Erythroblast (primary cell): ENCODE measurements around the gene SMIM32.

Source experiments
- DNase-seq, 2 experiments: peaks; one replicate each; lab custom pipeline; 2025; lab: John Stamatoyannopoulos, UW
- GATA1 ChIP-seq: IDR thresholded peaks from 2 replicates; pipeline ENCODE4 v1.6.1; 2011; ENCODE audit warnings: low read depth, mild to moderate bottlenecking, control low read depth, low read length, moderate library complexity
- POLR2A ChIP-seq: IDR thresholded peaks from 2 replicates; pipeline ENCODE4 v1.6.1; 2011; ENCODE audit warnings: mild to moderate bottlenecking, low read length

The SMIM32 gene

DNA sequence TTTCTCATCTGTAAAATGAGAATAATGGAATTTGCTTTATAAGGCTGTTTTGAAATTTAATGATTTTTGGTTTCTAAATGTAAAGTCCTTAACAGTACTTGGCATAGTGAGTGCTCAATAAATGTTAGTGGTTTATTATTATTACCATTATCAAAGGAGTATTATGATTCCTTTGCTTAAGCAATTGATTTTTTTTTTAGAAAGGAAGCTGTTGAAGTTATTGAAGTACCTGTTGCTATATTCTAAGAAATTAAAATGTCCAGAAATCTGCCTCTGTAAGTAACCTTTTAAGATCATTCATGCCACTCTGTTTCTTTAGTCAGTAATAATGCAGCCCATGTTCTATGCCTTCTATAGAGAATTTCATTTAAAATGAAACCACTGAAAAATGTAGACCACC lies 45.3 kb downstream of the SMIM32 start:
- DNase-seq, result no peak

DNA sequence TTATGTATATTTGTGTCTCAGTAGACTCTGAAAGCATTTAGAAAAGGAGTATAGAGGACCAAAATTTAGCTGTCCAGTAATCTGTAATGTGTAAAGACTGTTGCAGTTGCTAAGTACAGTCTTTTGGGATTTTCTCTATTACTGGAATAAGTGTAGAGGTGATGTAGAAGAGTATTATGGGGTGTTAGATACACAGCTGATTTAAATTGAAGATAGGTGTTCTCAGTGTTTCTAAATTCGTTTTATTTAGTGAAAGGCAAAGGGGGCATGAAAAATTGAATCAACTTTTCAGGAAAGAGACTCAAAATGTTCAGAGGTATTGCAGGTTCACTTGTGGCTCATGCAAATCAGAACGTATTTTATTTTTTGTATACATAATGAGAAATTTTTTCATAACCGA lies 46.8 kb downstream of the SMIM32 start:
- DNase-seq, result no peak
- TF ChIP-seq POLR2A (no peak), GATA1 (no peak)

More for the DNA sequence above, 45.3 kb downstream of the SMIM32 start:
- TF ChIP-seq GATA1 (no peak), POLR2A (no peak)

DNA sequence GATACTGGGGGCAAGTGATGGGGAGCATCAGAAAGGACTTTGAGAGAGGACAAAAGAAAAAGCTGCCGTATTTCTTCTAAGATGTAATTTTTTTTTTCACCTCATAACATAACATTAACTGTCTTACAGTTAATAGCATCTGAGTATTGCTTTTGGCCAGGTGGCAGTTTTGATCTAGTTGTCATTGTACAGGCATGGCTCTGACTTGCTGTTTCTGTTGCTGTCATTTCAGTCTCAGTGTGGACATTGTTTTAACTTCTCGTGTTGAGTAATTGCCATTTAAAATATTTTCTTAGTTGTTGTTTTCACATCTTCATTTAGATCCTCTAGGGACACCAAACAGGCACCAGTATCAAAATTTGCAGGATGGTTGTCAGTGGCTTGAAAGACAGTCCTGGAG lies 47.9 kb downstream of the SMIM32 start:
- TF ChIP-seq GATA1 (no peak), POLR2A (no peak)
- DNase-seq, result no peak

DNA sequence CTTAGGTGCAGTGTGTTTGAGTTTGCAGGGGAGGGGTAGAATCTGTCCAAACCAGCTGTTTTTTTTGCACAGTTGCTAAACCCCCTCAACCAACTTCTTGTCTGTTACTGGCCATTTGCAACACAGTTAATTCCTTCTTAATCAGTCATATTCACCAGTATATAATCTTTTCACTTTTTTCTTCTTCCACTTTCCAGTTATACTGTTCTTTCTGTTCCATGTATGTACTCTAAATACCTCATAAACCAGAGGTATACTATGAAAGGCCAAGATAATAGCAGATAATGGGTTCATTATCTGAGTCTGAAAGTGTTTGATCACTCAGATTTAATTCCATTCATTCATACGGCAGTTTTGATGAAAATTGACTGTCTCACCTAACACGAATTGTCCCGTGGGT lies 49.2 kb downstream of the SMIM32 start:
- no peak for TF ChIP-seq POLR2A
- no peak for TF ChIP-seq GATA1

DNA sequence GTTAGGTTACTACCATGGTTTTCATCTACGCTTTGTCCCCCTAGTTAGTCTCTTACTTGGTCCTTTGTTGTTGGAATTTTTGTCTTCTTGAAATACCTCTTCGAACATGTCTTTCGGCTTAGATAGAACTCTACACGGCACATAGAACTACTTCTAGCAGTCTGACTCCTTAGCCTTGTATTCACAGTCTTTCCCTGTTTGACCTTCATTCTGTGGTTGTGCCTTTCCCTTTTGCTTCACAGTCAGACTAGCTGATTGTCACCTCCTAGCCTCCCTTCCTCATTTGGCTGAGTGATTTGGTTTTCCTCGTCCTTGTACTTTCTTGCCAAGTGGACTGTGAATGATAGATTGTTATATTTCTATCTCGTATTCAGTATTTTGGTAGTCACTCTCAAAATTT lies 49.6 kb downstream of the SMIM32 start:
- TF ChIP-seq POLR2A (no peak), GATA1 (no peak)
- DNase-seq, result no peak

More for the DNA sequence above, 49.2 kb downstream of the SMIM32 start:
- no peak for DNase-seq

DNA sequence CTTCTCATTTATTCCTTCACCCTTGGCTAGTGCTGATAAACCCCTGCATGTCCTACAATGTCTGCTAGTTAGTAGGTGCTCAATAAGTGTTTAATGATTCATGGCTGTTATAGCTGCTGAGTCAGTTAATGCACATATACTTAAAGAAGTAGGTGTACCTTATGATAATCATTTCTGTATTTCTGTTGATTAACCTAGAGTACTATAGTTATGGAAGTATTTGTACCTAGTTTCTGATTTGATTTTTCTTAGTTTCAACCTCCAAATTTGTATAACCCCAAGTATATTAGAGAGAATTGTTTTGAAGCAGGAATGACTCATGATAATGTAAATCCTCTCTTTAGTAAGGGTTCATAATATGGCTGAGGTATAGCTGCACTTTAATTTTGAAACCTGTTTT lies 51.4 kb downstream of the SMIM32 start:
- no peak for TF ChIP-seq POLR2A
- no peak for TF ChIP-seq GATA1

More for the DNA sequence above, 51.4 kb downstream of the SMIM32 start:
- no peak for DNase-seq
